Measurements from ENCODE around the gene E4F1. TPM values are rescaled to one million over a fixed set of nuclear protein-coding genes. Genes with fewer than 3 reads are reported as not detected.

Gene E4F1
- total and polyA plus RNA-seq, 9 of the 15 experiments (the other 6 are each of a cell fraction or from before 2014, with no cell fraction given) = 0.48 to 94.9 (median 20.4) TPM

DNA sequence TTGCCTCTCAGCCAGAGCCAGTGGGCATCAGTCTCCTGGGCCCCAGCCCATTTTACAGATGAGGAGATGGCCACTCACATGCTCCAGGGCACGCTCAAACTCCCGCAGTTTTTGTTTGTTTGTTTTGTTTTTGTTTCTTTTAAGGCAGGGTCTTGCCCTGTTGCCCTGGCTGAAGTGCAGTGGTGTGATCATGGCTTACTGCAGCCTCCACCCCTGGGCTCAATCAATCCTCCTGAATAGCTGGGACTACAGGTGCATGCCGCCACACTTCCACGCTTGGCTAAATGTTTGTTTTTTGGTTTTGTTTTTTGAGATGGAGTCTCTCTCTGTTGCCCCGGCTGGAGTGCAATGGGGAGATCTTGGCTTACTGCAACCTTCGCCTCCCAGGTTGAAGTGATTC lies 3.5 kb downstream of the E4F1 start (continued):
- TF ChIP-seq, protein P1, sequence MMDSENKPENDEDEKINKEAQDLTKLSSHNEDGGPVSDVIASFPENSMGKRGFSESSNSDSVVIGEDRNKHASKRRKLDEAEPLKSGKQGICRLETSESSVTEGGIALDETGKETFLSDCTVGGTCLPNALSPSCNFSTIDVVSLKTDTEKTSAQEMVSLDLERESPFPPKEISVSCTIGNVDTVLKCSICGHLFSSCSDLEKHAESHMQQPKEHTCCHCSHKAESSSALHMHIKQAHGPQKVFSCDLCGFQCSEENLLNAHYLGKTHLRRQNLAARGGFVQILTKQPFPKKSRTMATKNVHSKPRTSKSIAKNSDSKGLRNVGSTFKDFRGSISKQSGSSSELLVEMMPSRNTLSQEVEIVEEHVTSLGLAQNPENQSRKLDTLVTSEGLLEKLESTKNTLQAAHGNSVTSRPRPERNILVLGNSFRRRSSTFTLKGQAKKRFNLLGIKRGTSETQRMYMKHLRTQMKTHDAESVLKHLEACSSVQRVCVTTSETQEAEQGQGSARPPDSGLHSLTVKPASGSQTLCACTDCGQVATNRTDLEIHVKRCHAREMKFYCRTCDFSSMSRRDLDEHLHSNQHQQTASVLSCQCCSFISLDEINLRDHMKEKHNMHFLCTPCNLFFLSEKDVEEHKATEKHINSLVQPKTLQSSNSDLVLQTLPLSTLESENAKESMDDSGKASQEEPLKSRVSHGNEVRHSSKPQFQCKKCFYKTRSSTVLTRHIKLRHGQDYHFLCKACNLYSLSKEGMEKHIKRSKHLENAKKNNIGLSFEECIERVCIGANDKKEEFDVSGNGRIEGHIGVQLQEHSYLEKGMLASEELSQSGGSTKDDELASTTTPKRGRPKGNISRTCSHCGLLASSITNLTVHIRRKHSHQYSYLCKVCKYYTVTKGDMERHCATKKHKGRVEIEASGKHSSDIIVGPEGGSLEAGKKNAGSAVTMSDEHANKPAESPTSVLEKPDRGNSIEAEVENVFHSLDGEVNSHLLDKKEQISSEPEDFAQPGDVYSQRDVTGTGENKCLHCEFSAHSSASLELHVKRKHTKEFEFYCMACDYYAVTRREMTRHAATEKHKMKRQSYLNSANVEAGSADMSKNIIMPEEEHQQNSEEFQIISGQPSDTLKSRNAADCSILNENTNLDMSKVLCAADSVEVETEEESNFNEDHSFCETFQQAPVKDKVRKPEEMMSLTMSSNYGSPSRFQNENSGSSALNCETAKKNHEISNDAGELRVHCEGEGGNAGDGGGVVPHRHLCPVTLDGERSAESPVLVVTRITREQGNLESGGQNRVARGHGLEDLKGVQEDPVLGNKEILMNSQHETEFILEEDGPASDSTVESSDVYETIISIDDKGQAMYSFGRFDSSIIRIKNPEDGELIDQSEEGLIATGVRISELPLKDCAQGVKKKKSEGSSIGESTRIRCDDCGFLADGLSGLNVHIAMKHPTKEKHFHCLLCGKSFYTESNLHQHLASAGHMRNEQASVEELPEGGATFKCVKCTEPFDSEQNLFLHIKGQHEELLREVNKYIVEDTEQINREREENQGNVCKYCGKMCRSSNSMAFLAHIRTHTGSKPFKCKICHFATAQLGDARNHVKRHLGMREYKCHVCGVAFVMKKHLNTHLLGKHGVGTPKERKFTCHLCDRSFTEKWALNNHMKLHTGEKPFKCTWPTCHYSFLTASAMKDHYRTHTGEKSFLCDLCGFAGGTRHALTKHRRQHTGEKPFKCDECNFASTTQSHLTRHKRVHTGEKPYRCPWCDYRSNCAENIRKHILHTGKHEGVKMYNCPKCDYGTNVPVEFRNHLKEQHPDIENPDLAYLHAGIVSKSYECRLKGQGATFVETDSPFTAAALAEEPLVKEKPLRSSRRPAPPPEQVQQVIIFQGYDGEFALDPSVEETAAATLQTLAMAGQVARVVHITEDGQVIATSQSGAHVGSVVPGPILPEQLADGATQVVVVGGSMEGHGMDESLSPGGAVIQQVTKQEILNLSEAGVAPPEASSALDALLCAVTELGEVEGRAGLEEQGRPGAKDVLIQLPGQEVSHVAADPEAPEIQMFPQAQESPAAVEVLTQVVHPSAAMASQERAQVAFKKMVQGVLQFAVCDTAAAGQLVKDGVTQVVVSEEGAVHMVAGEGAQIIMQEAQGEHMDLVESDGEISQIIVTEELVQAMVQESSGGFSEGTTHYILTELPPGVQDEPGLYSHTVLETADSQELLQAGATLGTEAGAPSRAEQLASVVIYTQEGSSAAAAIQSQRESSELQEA (IDR thresholded peaks at IDR 0.05; ENCODE audit: low read depth) = no peak
- no peak for TF ChIP-seq NFXL1 (CRISPR knock-in tag; IDR thresholded peaks at IDR 0.05)
- TF ChIP-seq EP300 (IDR thresholded peaks at IDR 0.05; ENCODE audit: low read length) = no peak
- no peak for TF ChIP-seq E2F8 (IDR thresholded peaks at IDR 0.05; ENCODE audit: low read depth, partially characterized antibody)
- no peak for TF ChIP-seq ELF1 (tag; IDR thresholded peaks at IDR 0.05)

Measured in K562 (cell line).